Neuronal stem cell (in vitro differentiated cells): ENCODE data around the gene SUSD1.
A peak's percentile ranks its signal among the peaks of the same experiment; 100 is the strongest.

Experiments used
- DNase-seq: peaks from one replicate; pipeline ENCODE4 v3.0.0-alpha.2; 2013; ENCODE audit warnings: low spot score
- H2AFZ ChIP-seq: one replicate; pipeline ENCODE4 v1.6.1; 2013; ENCODE audit warnings: mild to moderate bottlenecking, low read length, inconsistent platforms
- H2AK5ac ChIP-seq: 2 replicates; pipeline ENCODE4 v1.6.1; 2013; ENCODE audit warnings: low read depth, mild to moderate bottlenecking, inconsistent platforms, low read length, moderate library complexity, mixed read lengths
- H2BK120ac ChIP-seq: 2 replicates; pipeline ENCODE4 v1.6.1; 2013; ENCODE audit warnings: low read depth, mild to moderate bottlenecking, inconsistent platforms, low read length, moderate library complexity, mixed read lengths
- H2BK12ac ChIP-seq: one replicate; pipeline ENCODE4 v1.6.1; 2013; ENCODE audit warnings: low read length, inconsistent platforms
- H2BK15ac ChIP-seq: 2 replicates; pipeline ENCODE4 v1.6.1; 2013; ENCODE audit warnings: mild to moderate bottlenecking, low read length, inconsistent platforms, mixed read lengths
- H2BK5ac ChIP-seq: one replicate; pipeline ENCODE4 v1.6.1; 2013; ENCODE audit warnings: inconsistent platforms, mild to moderate bottlenecking, low read length, moderate library complexity
- H3K14ac ChIP-seq: one replicate; pipeline ENCODE4 v1.6.1; 2013; ENCODE audit warnings: low read length, inconsistent platforms
- H3K18ac ChIP-seq: 2 replicates; pipeline ENCODE4 v1.6.1; 2013; ENCODE audit warnings: low read length, inconsistent platforms
- H3K23ac ChIP-seq: 2 replicates; pipeline ENCODE4 v1.6.1; 2013; ENCODE audit warnings: low read depth, mild to moderate bottlenecking, mixed read lengths, low read length, inconsistent platforms; ENCODE audit not compliant: poor library complexity
- H3K27ac ChIP-seq: replicated peaks from 3 replicates; pipeline ENCODE4 v1.5.1; 2013; ENCODE audit warnings: low read length, inconsistent platforms
- H3K27me3 ChIP-seq, 3 experiments: 2 replicates each; pipeline ENCODE4 v1.6.1; 2013; ENCODE audit warnings: low read length in 3 of 3, mild to moderate bottlenecking in 2 of 3, inconsistent platforms in 1 of 3, low read depth in 1 of 3, mixed read lengths in 1 of 3, moderate library complexity in 1 of 3; ENCODE audit not compliant: control insufficient read depth in 3 of 3, insufficient read depth in 3 of 3
- H3K36me3 ChIP-seq, 2 donors: replicated peaks in 1 of 2; 2 replicates each; pipeline ENCODE4 v1.6.1; 2013; ENCODE audit warnings: low read length in 2 of 2; ENCODE audit not compliant: control insufficient read depth in 2 of 2, insufficient read depth in 2 of 2
- H3K4ac ChIP-seq: 2 replicates; pipeline ENCODE4 v1.6.1; 2013; ENCODE audit warnings: inconsistent platforms, mild to moderate bottlenecking, low read length, moderate library complexity
- H3K4me1 ChIP-seq, 2 donors: 1 replicate in 1 of 2; 2 replicates in 1 of 2; pipeline ENCODE4 v1.6.1; 2013; ENCODE audit warnings: low read length in 2 of 2, low read depth in 1 of 2; ENCODE audit not compliant: control insufficient read depth in 2 of 2, insufficient read depth in 1 of 2
- H3K4me2 ChIP-seq: one replicate; pipeline ENCODE4 v1.6.1; 2013; ENCODE audit warnings: mild to moderate bottlenecking, low read length, inconsistent platforms; ENCODE audit not compliant: insufficient read depth, poor library complexity, severe bottlenecking
- H3K4me3 ChIP-seq, 2 donors: 2 replicates each; pipeline ENCODE4 v1.5.1; 2013; ENCODE audit warnings: low read length in 2 of 2, mild to moderate bottlenecking in 2 of 2, inconsistent platforms in 1 of 2, moderate library complexity in 1 of 2
- H3K79me1 ChIP-seq: one replicate; pipeline ENCODE4 v1.6.1; 2013; ENCODE audit warnings: low read depth, mild to moderate bottlenecking, inconsistent platforms, low read length, moderate library complexity
- H3K9ac ChIP-seq: one replicate; pipeline ENCODE4 v1.6.1; 2013; ENCODE audit warnings: mild to moderate bottlenecking, low read depth, low read length, inconsistent platforms; ENCODE audit not compliant: poor library complexity
- H3K9me3 ChIP-seq, 2 donors: replicated peaks in 1 of 2; 2 replicates each; pipeline versions ENCODE3 to v1.6.1; 2013; ENCODE audit warnings: low read length in 2 of 2, mild to moderate bottlenecking in 2 of 2, inconsistent platforms in 1 of 2, low read depth in 1 of 2, mixed read lengths in 1 of 2, moderate library complexity in 1 of 2; ENCODE audit not compliant: control insufficient read depth in 2 of 2, insufficient read depth in 1 of 2
- H4K8ac ChIP-seq: one replicate; pipeline ENCODE4 v1.6.1; 2013; ENCODE audit warnings: low read depth, mild to moderate bottlenecking, inconsistent platforms, low read length, moderate library complexity
- H4K91ac ChIP-seq: one replicate; pipeline ENCODE4 v1.6.1; 2013; ENCODE audit warnings: low read length, low read depth, mild to moderate bottlenecking, inconsistent platforms; ENCODE audit not compliant: poor library complexity
- WGBS, 2 donors: extraction: QIAGEN DNeasy Blood & Tissue Kit; methylation state at CpG; one replicate each; pipeline ENCODE4 v1.1.7; 2013; ENCODE audit warnings: missing lambda C conversion rate in 2 of 2, mixed read lengths in 1 of 2; ENCODE audit not compliant: insufficient read length in 2 of 2, insufficient replicate concordance in 1 of 2; ENCODE audit errors: extremely low coverage in 2 of 2; 5-methylcytosine and 5-hydroxymethylcytosine counted together

The SUSD1 gene

GRCh38 chr9:112174222-112174964 is 704 bp downstream of the SUSD1 start:
- Histone ChIP-seq H3K36me3 (no peaks in the 10 kb centered on the region), H3K23ac (no peak overlapping the region), H2BK120ac (no peak overlapping the region), H2BK12ac (no peak overlapping the region), H3K4me1 (peaks cover 0 to 5% of the 10 kb centered on the region in 2 donors), H3K79me1 (no peaks in the 10 kb centered on the region), H2AK5ac (no peak overlapping the region), H3K18ac (peak overlapping the region; percentile 90), H3K9me3 (peaks cover 0 to 2% of the 10 kb centered on the region in 2 donors), H2AFZ (peak overlapping the region; percentile 95), H3K4me3 (peak overlapping the region; percentile 44 to 88), H3K14ac (no peak overlapping the region), H3K4ac (peak overlapping the region; percentile 19), H3K27me3 (peaks cover 0 to 26% (median 15%) of the 10 kb centered on the region in 3 experiments), H3K9ac (no peak overlapping the region), H2BK5ac (no peak overlapping the region), H4K91ac (no peak overlapping the region), H2BK15ac (no peak overlapping the region), H3K4me2 (peak overlapping the region; percentile 86), H4K8ac (no peak overlapping the region), H3K27ac (no peak overlapping the region)
- no CpG with 5 or more reads among the region's 42 CpGs for WGBS, 2 donors
- no peak for DNase-seq

GRCh38 chr9:112173489-112174221 is 1.4 kb downstream of the SUSD1 start:
- Histone ChIP-seq H2BK15ac (no peak overlapping the region), H2AFZ (peak overlapping the region; percentile 95), H3K23ac (no peak overlapping the region), H4K8ac (no peak overlapping the region), H2AK5ac (no peak overlapping the region), H3K27me3 (peaks cover 0 to 26% (median 15%) of the 10 kb centered on the region in 3 experiments), H3K9ac (no peak overlapping the region), H3K4me1 (peaks cover 0 to 5% of the 10 kb centered on the region in 2 donors), H2BK120ac (no peak overlapping the region), H3K4me3 (no peak overlapping the region), H3K4ac (no peak overlapping the region), H3K27ac (no peak overlapping the region), H3K79me1 (no peaks in the 10 kb centered on the region), H3K18ac (no peak overlapping the region), H3K36me3 (no peaks in the 10 kb centered on the region), H2BK12ac (no peak overlapping the region), H2BK5ac (no peak overlapping the region), H3K4me2 (no peak overlapping the region), H4K91ac (no peak overlapping the region), H3K14ac (no peak overlapping the region), H3K9me3 (peaks cover 0 to 2% of the 10 kb centered on the region in 2 donors)
- no peak for DNase-seq
- WGBS, 2 donors: no CpG with 5 or more reads among the region's 18 CpGs

DNA sequence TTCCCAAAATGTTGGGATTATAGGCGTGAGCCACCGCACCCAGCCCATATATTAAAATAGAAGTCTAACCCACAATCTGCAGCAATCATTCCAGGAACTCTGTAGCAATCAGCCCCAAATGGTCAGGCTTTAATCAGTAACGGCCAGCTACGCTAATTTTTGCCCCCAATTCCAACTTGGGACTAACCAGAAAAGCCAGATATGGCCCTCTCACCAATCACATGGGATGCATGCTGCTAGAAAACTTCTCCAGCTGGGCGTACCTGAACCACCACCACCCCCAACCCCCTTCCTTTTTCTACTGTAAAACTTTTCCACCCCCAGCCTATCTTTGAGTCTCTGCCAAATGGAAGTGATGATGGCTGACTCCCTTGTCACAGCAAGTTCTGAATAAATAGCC is 4.1 kb downstream of the SUSD1 start:
- no CpG with 5 or more reads among the region's 5 CpGs for WGBS, 2 donors
- no peak overlapping the region for H2BK5ac ChIP-seq
- no peak overlapping the region for H3K27ac ChIP-seq

DNA sequence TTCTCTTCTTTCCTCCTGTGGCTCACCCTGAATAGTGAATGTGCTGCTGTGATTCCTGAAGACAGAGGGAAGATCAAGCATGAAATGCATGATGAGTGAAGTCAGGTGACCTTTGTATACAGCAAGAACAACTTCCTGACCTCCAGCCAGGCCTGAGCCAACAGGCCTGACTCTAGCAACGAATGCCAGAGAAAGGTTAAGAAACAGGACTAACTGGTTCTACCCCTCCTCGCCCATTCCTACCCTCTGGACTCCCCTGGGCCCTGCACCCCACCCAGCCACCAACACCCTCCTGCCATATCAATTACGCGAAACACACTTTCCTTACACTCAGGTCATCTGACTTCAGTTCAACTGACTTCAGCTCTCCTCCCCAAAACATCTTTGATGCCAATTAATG is 4.9 kb downstream of the SUSD1 start:
- H4K8ac ChIP-seq: no peak overlapping the region
- H3K4me1 ChIP-seq: peaks cover 3 to 7% of the 10 kb centered on the region in 2 donors
- no peak overlapping the region for H3K9ac ChIP-seq
- no peak overlapping the region for H4K91ac ChIP-seq
- no peak overlapping the region for H3K4ac ChIP-seq
- H2BK15ac ChIP-seq: no peak overlapping the region
- H3K27me3 ChIP-seq: peaks cover 0 to 10% (median 3%) of the 10 kb centered on the region in 3 experiments
- H3K79me1 ChIP-seq: no peaks in the 10 kb centered on the region
- H2AK5ac ChIP-seq: no peak overlapping the region
- H2AFZ ChIP-seq: no peak overlapping the region
- no CpG with 5 or more reads among the region's 4 CpGs for WGBS, 2 donors
- H3K18ac ChIP-seq: no peak overlapping the region
- no peak overlapping the region for H2BK5ac ChIP-seq
- no peak overlapping the region for H3K14ac ChIP-seq
- no peak overlapping the region for H3K4me3 ChIP-seq
- no peak for DNase-seq
- H3K4me2 ChIP-seq: no peak overlapping the region
- H3K36me3 ChIP-seq: no peaks in the 10 kb centered on the region
- peaks cover 0 to 2% of the 10 kb centered on the region in 2 donors for H3K9me3 ChIP-seq
- H2BK12ac ChIP-seq: no peak overlapping the region
- no peak overlapping the region for H3K27ac ChIP-seq
- no peak overlapping the region for H2BK120ac ChIP-seq
- H3K23ac ChIP-seq: no peak overlapping the region

More for the DNA sequence above, 4.1 kb downstream of the SUSD1 start:
- Histone ChIP-seq H3K23ac (no peak overlapping the region), H3K79me1 (no peaks in the 10 kb centered on the region), H2AFZ (no peak overlapping the region), H3K4me3 (no peak overlapping the region), H2BK12ac (no peak overlapping the region), H4K8ac (no peak overlapping the region), H3K36me3 (no peaks in the 10 kb centered on the region), H2BK15ac (no peak overlapping the region), H3K18ac (no peak overlapping the region), H3K27me3 (peaks cover 0 to 17% (median 10%) of the 10 kb centered on the region in 3 experiments), H4K91ac (no peak overlapping the region), H3K9me3 (peaks cover 0 to 2% of the 10 kb centered on the region in 2 donors), H2BK120ac (no peak overlapping the region), H3K14ac (no peak overlapping the region), H3K9ac (no peak overlapping the region), H3K4ac (no peak overlapping the region), H3K4me1 (peaks cover 6 to 8% of the 10 kb centered on the region in 2 donors), H3K4me2 (no peak overlapping the region), H2AK5ac (no peak overlapping the region)
- no peak for DNase-seq
